GM19467 (cell line): ENCODE data around the gene ST6GALNAC2.
"Not testable (repeated sequence)": the region's sequence is repeated elsewhere in the genome, so short reads cannot be mapped to it uniquely, and the experiment has no call there.

Experiments used
- ATAC-seq: cut with Tn5 transposase; IDR thresholded peaks from one replicate; pipeline ENCODE4 v1.9.1; 2021; ENCODE audit warnings: mild to moderate bottlenecking, moderate library complexity; ENCODE audit not compliant: unreplicated experiment

ST6GALNAC2 gene

DNA sequence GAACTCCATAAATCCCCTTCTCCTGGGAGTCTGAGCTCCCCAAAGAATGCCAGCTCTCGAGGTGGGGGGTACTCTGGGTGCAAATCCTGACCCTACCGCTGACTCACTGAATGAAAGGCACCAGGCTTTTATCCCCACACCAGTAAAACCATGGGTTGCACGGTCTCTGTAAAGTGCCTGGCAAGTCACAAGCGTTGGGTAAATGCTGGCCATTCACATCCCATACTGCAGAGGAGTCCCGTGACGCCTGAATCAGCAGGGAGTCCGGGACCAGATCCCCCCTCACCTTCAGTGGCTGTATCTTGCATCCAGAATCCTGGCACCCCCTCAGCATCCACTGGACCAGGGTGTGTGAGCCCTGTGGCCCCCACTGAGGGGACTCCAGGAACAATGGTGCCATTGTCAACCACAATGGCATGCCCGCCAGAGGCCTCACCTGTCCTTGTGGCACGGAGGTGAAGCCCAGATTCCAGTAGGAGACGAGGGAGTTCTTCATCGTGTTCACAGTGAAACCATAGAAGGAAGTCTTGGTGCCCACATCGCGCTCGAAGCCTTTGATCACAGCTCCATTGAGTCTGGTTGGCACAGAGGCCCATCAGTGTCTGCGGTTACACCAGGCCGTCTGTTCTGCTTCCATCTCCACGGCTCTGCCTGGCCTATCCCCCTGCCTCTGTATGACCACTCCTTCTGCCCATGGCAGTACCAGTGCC is 13.3 kb downstream of the ST6GALNAC2 start:
- ATAC-seq: no peak

DNA sequence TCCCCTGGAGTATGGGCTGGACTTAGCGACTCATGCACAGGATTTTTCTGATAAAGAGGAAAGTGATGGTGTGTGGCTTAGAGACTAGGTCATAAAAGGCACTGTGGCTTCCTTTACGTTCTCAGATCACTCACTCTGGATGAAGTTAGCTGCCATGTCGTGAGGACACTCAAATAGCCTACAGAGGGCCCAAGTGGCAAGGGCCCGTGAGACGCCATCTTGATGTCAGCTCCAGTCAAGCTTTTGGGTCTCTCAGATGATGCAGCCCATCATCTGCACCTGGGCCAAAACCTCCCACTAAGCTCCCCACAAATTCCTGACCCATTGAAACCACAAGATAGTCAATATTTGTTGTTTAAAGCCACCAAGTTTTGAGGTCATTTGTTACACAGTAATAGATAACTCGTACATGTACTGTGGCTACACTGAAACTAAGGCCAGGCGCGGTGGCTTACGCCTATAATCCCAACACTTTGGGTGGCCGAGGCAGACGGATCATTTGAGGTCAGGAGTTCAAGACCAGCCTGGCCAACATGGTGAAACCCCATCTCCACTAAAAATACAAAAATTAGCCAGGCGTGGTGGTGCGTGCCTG is 14.7 kb downstream of the ST6GALNAC2 start:
- no peak for ATAC-seq

DNA sequence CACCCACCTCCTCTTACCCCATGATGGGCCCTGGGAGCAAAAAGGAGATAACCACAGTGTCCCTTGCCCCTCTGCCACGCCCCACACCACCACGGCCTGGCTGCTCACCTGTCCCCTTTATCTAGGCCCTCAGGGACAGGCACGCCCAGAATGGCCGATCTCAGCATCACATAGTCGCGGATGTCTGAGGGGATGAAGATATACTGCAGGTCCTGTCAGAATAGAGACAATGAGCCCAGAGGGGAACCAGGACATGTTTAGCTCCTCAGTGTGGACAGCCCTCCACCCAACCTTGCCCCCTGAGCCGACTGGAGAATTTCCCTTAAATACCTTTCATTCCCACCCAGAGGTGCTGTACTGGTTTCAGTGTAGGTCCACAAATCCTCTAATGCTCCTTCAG is 15.2 kb downstream of the ST6GALNAC2 start:
- no peak for ATAC-seq

DNA sequence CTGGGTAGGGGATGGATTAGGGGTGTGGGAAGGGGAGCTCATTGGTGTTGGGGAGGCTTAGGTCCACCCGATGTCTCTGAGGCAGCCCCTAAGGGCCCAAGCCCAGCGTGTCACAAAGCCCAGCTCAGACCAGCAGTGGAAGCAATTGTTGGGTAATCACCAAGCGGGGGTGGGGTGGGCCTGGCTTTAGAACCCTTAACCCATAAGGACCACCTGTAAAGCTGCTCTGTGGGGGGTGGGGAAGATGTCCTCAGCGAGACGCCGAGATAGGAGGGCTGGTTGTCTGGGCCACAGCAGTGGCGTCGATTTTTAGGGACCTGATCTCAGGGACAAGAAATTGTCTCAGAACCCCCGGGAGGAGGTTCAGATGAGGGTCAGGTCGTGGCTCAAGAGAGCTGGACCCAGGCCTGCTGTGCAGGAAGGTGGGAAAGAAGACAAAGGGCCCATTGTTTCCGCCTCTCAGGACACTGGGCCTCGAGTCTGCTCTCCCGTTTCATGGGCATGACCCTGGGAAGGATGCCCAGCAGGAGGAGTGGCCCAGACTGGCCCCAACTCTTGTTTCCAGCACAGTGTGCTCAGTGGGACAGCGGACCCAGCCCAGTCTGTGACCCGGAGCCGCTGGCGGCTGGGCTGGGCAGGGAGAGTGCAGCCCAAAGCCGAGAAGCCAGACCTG is 15.9 kb downstream of the ST6GALNAC2 start:
- ATAC-seq: no peak

DNA sequence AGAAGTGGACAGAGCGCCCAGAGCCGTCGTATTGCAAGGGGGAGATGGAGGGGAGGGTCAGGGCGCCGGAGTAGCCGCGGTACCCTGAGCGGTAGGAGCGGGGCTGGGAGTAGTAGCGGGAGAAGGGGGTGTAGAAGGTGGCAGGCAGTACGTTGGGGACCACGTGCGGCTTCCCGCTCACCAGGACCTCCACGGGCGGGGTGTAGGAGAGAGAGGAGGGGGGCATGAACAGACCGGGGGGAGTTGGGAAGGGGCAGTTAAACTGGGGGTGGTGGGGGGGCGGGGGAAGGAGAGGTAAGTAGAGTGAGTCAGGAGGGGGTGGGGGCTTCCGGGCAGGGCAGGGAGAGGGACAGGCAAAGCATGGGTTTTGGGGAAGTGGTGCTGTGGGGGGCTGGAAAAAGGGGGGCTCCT is 16.8 kb downstream of the ST6GALNAC2 start:
- ATAC-seq: no peak

DNA sequence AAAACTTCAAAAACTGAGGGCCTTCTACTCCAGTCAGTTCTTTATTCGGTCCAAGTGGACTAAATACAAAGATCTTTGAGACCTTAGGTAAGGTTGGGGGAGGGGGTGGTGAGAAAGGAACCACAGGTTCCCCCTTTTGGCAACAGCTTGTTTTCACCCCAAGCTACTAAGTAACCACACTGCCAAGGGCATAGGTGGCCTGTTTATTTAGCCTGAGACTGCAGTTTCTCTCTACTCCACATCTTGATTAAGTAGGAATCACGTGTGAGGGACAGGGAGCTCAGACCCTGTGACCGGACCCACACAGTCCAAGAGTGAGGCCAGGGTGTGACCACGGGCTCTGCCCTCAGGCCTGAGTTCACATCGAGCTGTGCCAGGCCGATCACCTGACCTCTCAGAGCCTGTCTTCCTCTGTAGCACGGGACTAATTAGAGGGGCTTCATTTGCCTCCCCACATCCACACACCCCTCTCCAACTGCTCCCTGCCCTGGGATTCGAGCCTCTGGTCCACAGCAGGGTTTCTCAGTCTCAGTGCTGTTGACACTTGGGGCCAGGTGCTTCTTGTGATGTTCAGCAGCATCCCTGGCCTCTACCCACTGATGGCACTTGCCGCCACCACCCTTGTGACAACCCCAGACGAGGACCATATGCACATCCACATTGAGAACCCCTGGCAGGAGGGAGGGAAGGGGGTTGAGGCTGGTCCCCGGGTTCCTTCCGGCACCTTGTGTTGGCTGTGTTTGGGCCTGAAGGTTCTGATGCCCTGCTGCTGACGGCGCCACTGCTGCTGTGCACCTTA is 17.8 kb downstream of the ST6GALNAC2 start:
- no peak for ATAC-seq

DNA sequence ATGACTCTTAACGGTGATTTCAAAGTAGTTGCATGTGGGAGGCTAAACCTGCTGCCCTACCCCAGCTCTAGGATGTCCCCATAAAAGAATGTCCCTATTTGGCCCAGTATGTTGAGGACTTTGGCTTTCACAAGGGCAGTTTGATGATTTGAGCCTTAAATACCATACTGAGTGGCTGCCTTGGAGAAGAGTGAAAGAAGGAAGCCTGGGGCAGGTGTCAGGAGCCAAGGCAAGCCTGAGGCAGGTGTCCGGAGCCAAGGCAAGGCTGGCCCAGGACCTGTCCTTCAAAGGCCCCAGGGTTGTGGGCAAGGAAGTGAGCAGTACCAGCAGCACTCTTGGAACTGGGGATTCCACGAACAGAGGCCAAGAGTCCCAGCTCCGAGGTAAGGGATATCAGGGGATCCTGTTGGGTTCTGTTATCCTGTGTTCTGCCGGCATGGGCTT is 18.6 kb downstream of the ST6GALNAC2 start:
- no peak for ATAC-seq

DNA sequence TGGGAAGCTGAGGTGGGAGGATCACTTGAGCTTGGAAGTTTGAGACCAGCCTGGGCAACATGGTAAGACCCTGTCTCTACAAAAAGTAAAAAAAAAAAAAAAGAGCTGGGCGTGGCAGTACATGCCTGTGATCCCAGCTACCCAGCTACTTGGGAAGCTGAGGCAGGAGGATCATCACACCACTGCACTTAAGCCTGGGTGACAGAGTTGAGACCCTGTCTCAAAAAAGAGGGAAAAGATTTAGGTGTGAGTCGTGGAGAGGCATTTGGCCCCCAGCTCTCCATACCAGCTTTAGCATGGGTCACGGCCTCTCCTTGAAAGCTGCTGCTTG is 19.1 kb downstream of the ST6GALNAC2 start:
- no peak for ATAC-seq

DNA sequence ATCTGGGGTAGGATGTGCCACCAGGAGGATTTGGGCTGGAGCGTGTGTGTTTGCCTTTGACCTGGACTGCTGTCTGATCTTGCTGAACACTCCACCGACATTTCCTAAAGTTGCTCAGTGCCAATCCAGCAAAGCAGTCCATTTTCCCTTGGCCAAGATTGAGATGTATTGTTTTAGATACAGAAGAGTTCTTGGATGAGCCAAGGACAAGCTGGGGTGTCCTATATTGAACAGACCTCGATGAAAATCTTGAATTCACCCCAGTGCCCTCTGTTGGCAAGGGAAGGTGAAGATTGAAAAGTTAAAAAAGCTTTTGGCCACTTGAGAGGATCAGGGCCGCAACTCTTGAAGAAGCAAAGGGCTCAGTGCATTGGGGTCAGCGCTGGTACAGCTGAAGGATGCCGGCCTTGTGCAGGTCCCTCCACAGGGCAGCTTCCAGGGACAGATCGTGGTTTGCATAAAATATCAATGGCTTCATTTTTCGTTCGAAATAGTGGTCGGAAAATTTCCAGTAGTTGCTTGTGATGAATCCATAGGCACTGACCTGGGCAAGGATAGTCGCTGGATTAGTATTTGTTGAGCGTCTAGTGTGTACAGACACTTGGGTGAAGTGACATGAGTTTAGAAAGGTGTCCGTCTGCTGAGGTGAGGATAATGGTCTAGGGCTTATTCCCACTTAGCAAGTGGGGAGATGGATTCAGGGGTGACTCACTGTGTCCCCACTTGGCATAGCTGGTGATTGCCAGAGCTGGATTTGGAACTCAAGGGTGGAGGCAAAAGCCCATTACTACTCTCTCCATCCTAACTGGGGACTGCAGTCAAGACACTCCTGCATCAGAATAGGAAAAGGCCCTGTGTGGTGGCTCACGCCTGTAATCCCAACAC is 19.7 kb downstream of the ST6GALNAC2 start:
- no peak for ATAC-seq

DNA sequence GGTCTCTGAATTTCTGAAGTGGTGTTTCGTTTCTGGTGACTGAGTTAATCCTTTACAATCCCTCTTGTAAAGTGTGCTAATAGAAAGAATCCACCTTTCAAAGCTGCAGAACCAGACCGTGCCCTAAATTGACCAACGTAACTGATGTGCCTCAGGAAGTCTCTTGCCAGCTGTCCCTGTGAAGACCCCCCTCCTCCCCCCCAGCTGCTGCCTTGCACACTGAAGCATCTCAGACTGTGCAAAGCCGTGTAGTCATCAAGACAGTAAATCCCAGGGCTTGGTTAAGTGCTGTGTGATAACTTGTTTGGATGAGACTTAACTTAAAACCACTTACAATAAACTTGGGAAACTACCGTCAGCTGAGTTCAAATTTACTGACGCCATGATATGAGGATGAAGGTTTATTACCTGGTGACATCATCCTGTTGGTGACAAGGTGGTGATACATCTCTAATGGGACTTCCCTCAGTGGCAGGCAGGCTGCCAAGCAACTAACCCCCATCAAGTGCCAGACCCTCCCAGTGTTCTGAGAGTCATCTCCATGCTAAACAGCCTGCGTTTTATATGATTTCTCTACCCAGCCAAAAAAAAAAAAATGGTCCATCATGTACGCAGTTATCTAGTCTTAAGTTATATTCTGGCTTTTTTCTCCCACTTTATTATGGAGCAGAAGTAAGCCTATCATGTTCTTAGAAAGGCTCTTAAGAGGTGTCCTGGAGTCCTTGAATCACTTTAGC is 20.5 kb downstream of the ST6GALNAC2 start:
- ATAC-seq: not testable (repeated sequence)

DNA sequence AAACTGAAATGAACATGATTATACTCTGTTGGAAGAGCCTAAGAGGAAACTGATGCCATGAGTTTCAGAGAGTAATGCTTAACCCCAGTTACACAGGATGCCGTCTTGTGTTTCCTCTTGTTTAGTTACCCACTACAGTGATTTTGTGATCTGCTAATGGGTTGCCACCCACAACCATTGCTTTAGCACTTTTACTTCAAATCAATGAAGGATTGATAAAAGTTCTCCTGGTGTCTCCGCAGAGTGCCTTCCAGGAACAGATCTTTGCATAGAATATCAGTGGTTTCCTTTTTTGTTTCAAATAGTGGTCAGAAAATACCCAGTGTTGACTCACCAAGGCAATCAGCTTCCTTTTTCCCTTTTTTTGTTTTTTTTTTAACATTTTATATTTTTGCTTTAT is 22.3 kb downstream of the ST6GALNAC2 start:
- not testable (repeated sequence) for ATAC-seq

DNA sequence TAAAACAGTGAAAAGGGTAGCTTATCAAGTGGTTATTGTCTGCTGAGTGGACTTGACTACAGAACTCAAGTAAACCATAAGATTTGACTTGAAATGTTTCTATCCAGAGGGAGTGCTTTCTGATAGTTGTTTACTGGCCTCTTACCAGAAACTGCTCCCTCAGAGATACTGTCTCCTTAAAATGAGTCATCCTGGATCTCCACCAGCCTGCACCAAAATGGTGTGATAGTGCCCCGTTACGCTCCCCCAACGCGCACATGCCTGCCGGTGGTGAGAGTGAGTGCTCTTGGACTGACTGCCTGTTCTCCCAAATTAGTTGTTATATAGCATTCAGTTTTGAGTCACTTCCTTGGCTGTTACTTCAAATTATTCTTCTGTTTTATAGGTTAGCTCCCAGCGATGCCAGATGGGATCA is 22.9 kb downstream of the ST6GALNAC2 start:
- ATAC-seq: no peak

DNA sequence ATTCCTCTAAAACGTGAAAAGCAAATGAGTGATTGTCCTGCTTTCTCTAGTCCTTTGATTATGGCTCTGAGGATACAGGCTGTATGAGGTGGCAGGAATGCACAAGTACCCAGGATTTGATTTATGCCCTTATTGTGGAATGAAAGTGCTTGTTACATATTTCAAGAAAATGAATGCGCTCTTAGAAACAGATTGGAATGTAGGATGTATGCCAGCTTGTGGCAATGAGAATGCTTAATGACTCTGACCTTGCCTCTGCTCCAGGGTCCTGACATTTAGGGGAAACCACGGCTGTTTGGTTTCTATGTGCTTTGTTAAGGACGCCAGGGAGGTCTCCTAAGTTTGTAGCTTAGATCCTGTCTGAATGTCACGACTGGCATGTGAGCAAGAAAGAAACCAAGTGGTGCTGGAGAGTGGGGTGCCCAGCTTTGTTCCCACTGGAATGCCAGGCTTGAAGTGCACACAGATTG is 23.8 kb downstream of the ST6GALNAC2 start:
- ATAC-seq: no peak

DNA sequence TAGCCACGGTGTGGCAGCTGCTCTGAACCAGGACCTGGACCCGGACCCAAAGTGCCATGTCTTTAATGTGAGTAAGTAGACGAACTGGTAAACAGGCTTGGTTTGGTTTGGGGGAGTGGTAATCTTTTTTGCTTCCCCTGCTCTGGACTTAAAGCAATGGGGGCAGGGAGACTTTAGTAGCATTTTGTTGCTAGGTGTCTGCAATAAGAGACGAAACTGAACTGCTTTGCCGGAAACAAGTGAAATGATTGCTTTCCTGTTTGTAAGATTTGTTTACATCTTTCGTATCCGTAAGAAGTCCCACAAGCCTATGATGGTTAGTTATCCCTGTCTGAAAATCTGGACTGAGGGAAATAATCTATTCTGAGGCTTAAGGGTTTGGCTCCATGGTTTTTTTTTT is 24.3 kb downstream of the ST6GALNAC2 start:
- ATAC-seq: no peak

DNA sequence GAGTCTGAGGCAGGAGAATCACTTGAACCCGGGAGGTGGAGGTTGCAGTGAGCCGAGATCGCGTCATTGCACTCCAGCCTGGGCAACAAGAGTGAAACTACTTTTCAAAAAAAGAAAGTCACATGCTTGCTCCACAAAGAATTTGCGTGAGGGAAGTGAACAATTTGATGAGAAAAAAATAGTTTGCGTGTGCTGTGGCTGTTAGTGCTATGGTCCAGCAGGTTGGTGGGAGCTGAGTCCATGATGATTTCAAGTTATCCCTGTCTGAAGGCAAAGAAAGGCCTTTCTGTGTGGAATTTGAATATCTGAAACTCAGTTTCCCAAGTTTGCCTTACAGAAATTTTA is 24.8 kb downstream of the ST6GALNAC2 start:
- no peak for ATAC-seq

DNA sequence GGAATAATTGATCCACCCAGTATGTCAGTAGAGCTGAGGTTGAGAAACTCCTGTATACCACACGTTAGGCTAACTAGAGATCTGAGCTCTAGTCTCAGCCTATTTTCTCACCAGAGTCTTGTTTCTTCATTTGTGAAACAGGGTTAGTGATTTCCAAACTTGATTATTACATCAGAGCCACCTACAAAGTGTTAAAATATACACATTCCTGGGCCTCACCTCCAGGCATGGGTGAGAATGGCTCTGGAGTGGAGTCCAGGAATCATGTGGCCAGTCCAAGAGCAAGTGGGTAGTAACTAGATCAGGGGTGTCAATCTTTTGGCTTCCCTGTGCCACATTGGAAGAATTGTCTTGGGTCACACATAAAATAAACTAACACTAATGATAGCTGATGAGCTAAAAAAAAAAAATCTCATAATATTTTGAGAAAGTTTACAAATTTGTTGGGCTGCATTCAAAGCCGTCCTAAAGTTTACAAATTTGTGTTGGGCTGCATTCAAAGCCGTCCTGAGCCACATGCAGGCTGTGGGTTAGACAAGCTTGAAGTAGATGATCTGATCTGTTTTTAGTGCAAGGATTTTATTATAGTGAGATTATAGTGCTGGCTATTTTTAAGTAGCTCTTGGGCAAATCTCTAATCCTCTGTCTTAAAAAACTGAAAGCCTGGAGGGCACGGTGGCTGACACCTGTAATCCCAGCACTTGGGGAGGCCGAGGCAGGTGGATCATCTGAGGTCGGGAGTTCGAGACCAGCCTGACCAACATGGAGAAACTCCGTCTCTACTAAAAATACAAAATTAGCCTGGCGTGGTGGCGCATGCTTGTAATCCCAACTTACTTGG is 25.4 kb downstream of the ST6GALNAC2 start:
- ATAC-seq: no peak

DNA sequence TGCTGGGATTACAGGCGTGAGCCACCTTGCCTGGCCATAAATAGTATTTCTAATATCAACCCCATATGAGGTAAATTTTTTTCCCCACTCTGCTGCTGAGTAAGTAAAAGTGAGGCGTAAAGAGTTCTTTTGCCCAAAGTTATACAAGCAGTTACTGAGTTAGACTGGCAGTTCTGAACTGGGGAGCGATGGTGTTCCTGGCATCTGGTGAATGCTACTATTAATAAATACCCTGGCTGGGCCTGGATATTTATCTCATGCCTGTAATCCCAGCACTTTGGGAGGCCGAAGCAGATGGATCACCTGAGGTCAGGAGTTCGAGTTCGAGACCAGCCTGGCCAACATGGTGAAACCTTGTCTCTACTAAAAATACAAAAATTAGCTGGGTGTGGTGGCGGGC is 26.2 kb downstream of the ST6GALNAC2 start:
- ATAC-seq: not testable (repeated sequence)

DNA sequence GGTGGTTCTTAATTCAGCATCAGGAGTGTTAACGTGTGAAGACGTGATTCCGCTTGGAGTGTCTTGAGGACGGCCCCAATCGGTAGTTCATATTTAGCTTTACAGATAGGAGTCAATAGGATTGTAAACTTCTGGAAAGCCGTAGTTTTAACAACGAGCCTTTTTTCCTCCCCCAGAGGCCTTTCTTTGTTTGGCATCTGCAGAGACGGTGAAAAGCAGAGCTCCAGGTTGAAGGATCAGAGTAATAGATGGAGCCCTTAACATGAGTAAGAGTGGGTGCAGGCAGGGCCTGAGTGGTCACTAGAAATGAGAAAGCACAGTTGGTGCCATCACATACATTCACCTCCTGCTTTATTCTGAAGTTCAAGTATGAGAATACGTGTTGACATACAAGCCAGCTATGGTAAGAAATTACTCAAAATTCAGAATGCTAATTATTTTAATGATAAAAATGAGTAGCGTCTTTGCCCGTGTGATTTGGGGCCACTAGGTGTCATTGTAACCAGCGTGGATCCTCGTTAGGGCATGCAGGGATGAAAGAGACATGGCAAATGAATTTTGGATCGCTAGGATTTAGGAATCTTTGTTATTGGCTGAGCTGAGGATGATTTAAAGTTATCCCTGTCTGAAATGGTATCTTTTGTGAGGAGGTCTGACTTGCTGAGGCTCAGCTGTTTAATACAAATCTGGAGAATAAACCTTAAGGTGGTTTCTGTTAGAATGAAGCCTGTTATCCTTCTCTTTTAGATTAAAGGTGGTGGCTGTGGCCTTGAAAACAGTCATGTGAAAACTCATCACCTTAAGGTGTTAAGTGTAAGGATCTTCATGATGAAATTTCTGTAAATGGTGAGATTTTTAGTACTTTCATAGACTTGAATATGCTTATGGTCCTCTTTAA is 27.2 kb downstream of the ST6GALNAC2 start:
- no peak for ATAC-seq
